ENCODE results near the gene EIPR1. TPM values are rescaled to one million over a fixed set of nuclear protein-coding genes. Genes with fewer than 3 reads are reported as not detected.
"Not testable (repeated sequence)": the region's sequence is repeated elsewhere in the genome, so short reads cannot be mapped to it uniquely, and the experiment has no call there.

The EIPR1 gene
- total RNA-seq, 4 donors from 2014 or later = 24.9 to 46.2 (median 36.3) TPM

GRCh38 chr2:3202926-3203325 lies 174.7 kb downstream of the EIPR1 start:
- DNase-seq (ENCODE audit: low spot score in 2 of 2) = no peak
- H3K27ac ChIP-seq = no peak overlapping the region
- H3K4me1 ChIP-seq = no peaks in the 10 kb centered on the region
- H3K9me3 ChIP-seq = peaks cover 0 to 4% (median 0%) of the 10 kb centered on the region in 4 donors
- no peaks in the 10 kb centered on the region for H3K27me3 ChIP-seq
- TF ChIP-seq CTCF (IDR thresholded peaks at IDR 0.05) (no peak), POLR2A (IDR thresholded peaks at IDR 0.05) (no peak), EP300 (IDR thresholded peaks at IDR 0.05) (no peak)
- H3K36me3 ChIP-seq = peaks cover 0 to 30% (median 0%) of the 10 kb centered on the region in 3 donors
- no peak overlapping the region for H3K4me3 ChIP-seq
- WGBS, 2 donors = 93 to 96% methylated on average over 9 of the region's 9 CpGs

- no peak for DNase-seq (ENCODE audit: low spot score in 2 of 2)
- no peaks in the 10 kb centered on the region for H3K27me3 ChIP-seq
- peaks cover 0 to 35% (median 0%) of the 10 kb centered on the region in 3 donors for H3K36me3 ChIP-seq
- no peak overlapping the region for H3K27ac ChIP-seq
- WGBS, 2 donors = 91 to 93% methylated on average over 12 of the region's 12 CpGs
- H3K4me3 ChIP-seq = no peak overlapping the region
- TF ChIP-seq POLR2A (IDR thresholded peaks at IDR 0.05) (no peak), EP300 (IDR thresholded peaks at IDR 0.05) (no peak), CTCF (IDR thresholded peaks at IDR 0.05) (no peak)
- no peaks in the 10 kb centered on the region for H3K4me1 ChIP-seq
- peaks cover 0 to 4% (median 0%) of the 10 kb centered on the region in 4 donors for H3K9me3 ChIP-seq
These were observed 176.3 kb downstream of the EIPR1 start for GRCh38 chr2:3201281-3201680.

GRCh38 chr2:3200420-3200939 lies 177.1 kb downstream of the EIPR1 start:
- Histone ChIP-seq H3K9me3 (peaks cover 0 to 4% (median 0%) of the 10 kb centered on the region in 4 donors), H3K27me3 (no peaks in the 10 kb centered on the region), H3K4me3 (no peak overlapping the region), H3K27ac (no peak overlapping the region), H3K4me1 (no peaks in the 10 kb centered on the region), H3K36me3 (peaks cover 0 to 35% (median 0%) of the 10 kb centered on the region in 3 donors)
- WGBS, 2 donors = 57% methylated on average over 14 of the region's 14 CpGs
- no peak for DNase-seq (ENCODE audit: low spot score in 2 of 2)
- no peak for TF ChIP-seq EP300 (IDR thresholded peaks at IDR 0.05)
- no peak for TF ChIP-seq CTCF (IDR thresholded peaks at IDR 0.05)
- TF ChIP-seq POLR2A (IDR thresholded peaks at IDR 0.05) = no peak

GRCh38 chr2:3199627-3200345 lies 177.8 kb downstream of the EIPR1 start:
- H3K27ac ChIP-seq = no peak overlapping the region
- no peak for TF ChIP-seq EP300 (IDR thresholded peaks at IDR 0.05)
- TF ChIP-seq CTCF (IDR thresholded peaks at IDR 0.05) = no peak
- no peak for TF ChIP-seq POLR2A (IDR thresholded peaks at IDR 0.05)
- WGBS, 2 donors = 82% methylated on average over 12 of the region's 12 CpGs
- DNase-seq (ENCODE audit: low spot score in 2 of 2) = no peak
- H3K36me3 ChIP-seq = peaks cover 0 to 35% (median 0%) of the 10 kb centered on the region in 3 donors
- H3K4me1 ChIP-seq = no peaks in the 10 kb centered on the region
- no peak overlapping the region for H3K4me3 ChIP-seq
- no peaks in the 10 kb centered on the region for H3K9me3 ChIP-seq
- no peaks in the 10 kb centered on the region for H3K27me3 ChIP-seq

- 69 to 71% methylated on average over 8 to 10 of the region's 10 CpGs for WGBS, 2 donors
- peaks cover 0 to 35% (median 0%) of the 10 kb centered on the region in 3 donors for H3K36me3 ChIP-seq
- not testable (repeated sequence) for H3K9me3 ChIP-seq; H3K4me3 ChIP-seq; H3K4me1 ChIP-seq; H3K27ac ChIP-seq; DNase-seq (ENCODE audit: low spot score in 2 of 2); H3K27me3 ChIP-seq
These were observed 178.9 kb downstream of the EIPR1 start for GRCh38 chr2:3198671-3199192.
